ENCODE results near the gene VSTM2L. TPM values are rescaled to one million over a fixed set of nuclear protein-coding genes. Genes with fewer than 3 reads are reported as not detected.

The VSTM2L gene
- total RNA-seq, 1 experiment from 2014 or later, result 4.0 TPM

GRCh38 chr20:37875460-37876175 lies 27.3 kb upstream of the VSTM2L start:
- Histone ChIP-seq H3K4me3 (no peak overlapping the region), H3K27me3 (no peaks in the 10 kb centered on the region), H3K9me3 (no peaks in the 10 kb centered on the region), H3K36me3 (no peaks in the 10 kb centered on the region; the same call in 1 of the 2 replicates)
- DNase-seq, result no peak

- Histone ChIP-seq H3K36me3 (no peaks in the 10 kb centered on the region; the same call in 1 of the 2 replicates), H3K9me3 (no peaks in the 10 kb centered on the region), H3K4me3 (no peak overlapping the region), H3K27me3 (no peaks in the 10 kb centered on the region)
- DNase-seq, result no peak
Observed at GRCh38 chr20:37876863-37877262, 26.1 kb upstream of the VSTM2L start.

DNA sequence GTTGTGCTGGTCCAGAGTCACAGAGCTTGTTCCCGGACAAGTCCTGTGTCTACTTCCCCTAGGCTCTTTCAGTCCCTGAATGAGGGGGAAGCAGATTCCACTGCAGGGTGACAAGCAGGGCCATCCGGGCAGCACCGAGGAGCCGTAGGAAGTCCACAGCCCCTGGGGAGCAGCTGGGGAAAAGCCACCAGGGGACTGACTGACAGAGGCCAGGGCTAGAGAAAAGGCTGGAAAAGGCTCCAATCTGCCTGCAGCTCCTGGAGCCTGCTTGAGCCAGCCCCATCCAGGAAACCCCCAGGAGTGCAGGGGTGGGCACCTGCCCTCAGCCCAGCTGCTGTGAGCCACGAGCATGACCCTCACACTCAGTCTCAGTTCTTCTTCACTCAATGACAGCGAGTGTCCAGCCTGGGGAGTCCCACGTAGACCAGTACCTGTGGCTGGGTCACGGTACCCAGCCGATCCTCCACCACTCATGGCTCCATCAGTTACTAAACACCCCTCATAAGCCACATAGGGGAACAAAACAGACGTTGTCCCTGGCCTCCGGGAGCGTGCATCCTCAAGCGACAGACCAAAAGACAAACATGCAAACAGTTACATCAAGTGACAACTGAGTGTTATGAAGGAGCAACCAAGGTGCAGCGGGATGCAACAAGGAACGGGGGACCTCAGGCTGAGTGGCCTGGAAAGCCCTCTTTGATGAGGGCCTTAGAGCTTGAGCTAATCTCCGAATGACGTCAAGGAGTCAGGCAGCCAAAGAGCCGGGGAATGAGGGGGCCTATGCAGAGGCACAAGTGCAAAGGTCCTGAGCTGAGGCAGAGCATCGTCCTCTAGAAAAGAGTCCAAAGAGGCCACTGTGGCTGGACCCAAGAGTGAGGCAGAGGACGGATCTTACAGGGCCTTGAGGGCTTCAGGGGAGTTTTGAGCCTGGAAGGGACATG lies 24.8 kb upstream of the VSTM2L start:
- Histone ChIP-seq H3K36me3 (no peaks in the 10 kb centered on the region; the same call in 1 of the 2 replicates), H3K27me3 (no peaks in the 10 kb centered on the region), H3K9me3 (no peaks in the 10 kb centered on the region), H3K4me3 (no peak overlapping the region)
- no peak for DNase-seq

- no peak for DNase-seq
- Histone ChIP-seq H3K27me3 (no peaks in the 10 kb centered on the region), H3K4me3 (no peak overlapping the region), H3K9me3 (no peaks in the 10 kb centered on the region), H3K36me3 (no peaks in the 10 kb centered on the region)
Observed at GRCh38 chr20:37878835-37879599, 23.9 kb upstream of the VSTM2L start.

GRCh38 chr20:37879843-37880242 lies 23.1 kb upstream of the VSTM2L start:
- H3K9me3 ChIP-seq, result no peaks in the 10 kb centered on the region
- no peaks in the 10 kb centered on the region for H3K27me3 ChIP-seq
- H3K4me3 ChIP-seq, result no peak overlapping the region
- no peaks in the 10 kb centered on the region for H3K36me3 ChIP-seq
- DNase-seq, result no peak

GRCh38 chr20:37880726-37881591 lies 22.0 kb upstream of the VSTM2L start:
- DNase-seq, result no peak
- Histone ChIP-seq H3K9me3 (no peaks in the 10 kb centered on the region), H3K27me3 (no peaks in the 10 kb centered on the region), H3K36me3 (no peaks in the 10 kb centered on the region), H3K4me3 (no peak overlapping the region)

- DNase-seq, result no peak
- no peaks in the 10 kb centered on the region for H3K27me3 ChIP-seq
- H3K36me3 ChIP-seq, result no peaks in the 10 kb centered on the region
- no peak overlapping the region for H3K4me3 ChIP-seq
- H3K9me3 ChIP-seq, result no peaks in the 10 kb centered on the region
Observed at GRCh38 chr20:37881601-37882343, 21.2 kb upstream of the VSTM2L start.

DNA sequence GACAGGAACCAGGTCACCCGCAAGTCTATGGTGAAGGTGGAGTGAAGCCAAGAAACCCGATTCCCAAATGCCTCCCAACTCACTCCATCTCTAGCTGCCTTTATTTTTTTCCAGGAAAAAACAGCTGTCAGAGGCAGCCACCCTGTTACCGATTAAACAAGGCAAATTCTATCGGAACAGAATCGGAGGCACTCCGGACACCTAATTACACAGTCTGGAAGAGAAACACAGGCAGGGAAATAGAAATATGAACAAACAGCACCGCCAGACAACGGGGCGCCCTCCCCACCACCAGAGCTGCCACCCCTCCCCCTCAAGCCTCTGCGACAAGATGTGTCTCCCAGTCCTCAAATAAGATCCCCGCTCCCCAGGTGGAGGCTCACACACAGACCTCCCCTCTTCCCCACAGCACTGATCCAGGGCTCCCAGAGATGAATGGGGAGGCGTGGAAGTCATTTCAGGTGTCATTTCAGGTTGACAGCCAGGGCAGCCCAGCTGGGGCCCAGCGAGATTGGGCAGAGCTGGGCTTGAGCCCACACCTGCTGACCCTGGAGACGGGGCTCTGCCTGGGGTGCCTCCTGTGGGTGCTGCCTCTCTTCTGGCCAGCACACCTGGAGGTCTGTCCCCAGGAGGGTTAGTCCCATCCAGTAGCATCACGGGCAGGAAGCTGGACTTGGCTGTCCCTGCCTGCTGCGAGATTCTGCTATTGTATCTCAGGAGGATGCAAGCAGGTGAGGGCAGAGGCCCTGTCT lies 19.8 kb upstream of the VSTM2L start:
- Histone ChIP-seq H3K9me3 (no peaks in the 10 kb centered on the region), H3K27me3 (no peaks in the 10 kb centered on the region), H3K4me3 (no peak overlapping the region), H3K36me3 (no peaks in the 10 kb centered on the region)
- DNase-seq, result no peak

DNA sequence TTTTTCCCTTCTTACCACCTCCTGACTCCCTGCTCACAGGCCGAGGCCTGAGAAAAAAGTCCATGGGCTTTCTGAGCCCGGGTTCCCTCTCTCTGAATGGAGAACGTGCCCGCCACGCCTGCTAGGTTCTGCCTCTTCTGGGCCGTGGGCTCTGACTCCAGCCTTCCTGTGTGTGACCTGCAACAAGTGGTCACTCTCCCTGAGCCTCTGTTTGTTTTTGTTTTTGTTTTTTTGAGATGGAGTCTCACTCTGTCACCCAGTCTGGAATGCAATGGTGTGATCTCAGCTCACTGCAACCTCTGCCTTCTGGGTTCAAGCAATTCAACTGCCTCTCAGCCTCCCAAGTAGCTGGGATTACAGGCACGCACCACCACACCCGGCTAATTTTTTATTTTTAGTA lies 17.9 kb upstream of the VSTM2L start:
- no peaks in the 10 kb centered on the region for H3K9me3 ChIP-seq
- H3K36me3 ChIP-seq, result no peaks in the 10 kb centered on the region
- DNase-seq, result no peak
- no peaks in the 10 kb centered on the region for H3K27me3 ChIP-seq
- no peak overlapping the region for H3K4me3 ChIP-seq

- no peaks in the 10 kb centered on the region for H3K9me3 ChIP-seq
- H3K27me3 ChIP-seq, result no peaks in the 10 kb centered on the region
- no peak overlapping the region for H3K4me3 ChIP-seq
- no peaks in the 10 kb centered on the region for H3K36me3 ChIP-seq
- no peak for DNase-seq
Observed at GRCh38 chr20:37885593-37886503, 17.1 kb upstream of the VSTM2L start.

- H3K36me3 ChIP-seq, result no peaks in the 10 kb centered on the region
- DNase-seq, result peak; percentile 46
- no peak overlapping the region for H3K4me3 ChIP-seq
- no peaks in the 10 kb centered on the region for H3K27me3 ChIP-seq
- no peaks in the 10 kb centered on the region for H3K9me3 ChIP-seq
Observed at GRCh38 chr20:37886851-37887297, 16.1 kb upstream of the VSTM2L start.

DNA sequence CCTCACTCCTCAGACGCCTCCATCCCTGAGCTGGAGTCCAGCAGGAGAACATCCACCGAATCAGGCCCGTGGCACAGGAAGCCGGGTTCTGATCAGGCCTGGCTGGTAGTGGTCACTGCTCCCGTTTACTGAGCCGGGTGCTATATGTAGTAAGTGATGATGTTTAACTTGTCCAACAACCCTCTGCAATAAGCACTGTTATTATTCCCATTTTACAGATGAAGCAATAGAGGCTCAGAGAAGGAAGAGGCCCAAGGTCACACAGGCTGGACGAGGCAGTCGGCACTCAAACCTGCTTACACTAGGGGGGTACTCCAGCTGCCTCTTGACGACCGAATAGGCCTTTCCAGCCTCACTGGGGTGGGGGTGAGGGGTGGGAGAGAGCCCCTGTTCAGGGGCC lies 14.3 kb upstream of the VSTM2L start:
- Histone ChIP-seq H3K9me3 (no peaks in the 10 kb centered on the region), H3K27me3 (no peaks in the 10 kb centered on the region), H3K36me3 (no peaks in the 10 kb centered on the region), H3K4me3 (no peak overlapping the region)
- no peak for DNase-seq

- no peaks in the 10 kb centered on the region for H3K9me3 ChIP-seq
- H3K27me3 ChIP-seq, result no peaks in the 10 kb centered on the region
- no peaks in the 10 kb centered on the region for H3K36me3 ChIP-seq
- H3K4me3 ChIP-seq, result no peak overlapping the region
- no peak for DNase-seq
Observed at GRCh38 chr20:37890108-37890507, 12.8 kb upstream of the VSTM2L start.

DNA sequence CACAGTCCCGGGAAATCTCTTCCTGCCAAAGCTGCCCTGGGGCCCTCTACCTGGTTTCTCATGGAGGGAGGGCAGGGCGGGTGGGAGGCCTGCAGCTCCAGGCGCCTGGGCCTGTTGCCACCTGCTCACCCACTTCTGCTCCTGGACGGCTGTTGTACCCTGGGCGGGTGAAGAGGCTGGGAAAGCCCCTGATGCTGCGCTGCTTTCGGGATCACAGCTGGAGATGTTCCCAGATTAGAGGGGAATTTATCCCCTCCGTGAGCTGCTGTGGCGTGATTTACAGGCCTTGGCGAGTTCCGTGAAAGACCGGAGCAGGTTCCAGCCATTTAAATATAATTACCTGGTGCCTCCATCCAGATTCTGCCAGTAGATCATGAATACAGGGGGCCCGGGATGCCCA lies 12.3 kb upstream of the VSTM2L start:
- no peaks in the 10 kb centered on the region for H3K36me3 ChIP-seq
- no peak overlapping the region for H3K4me3 ChIP-seq
- no peaks in the 10 kb centered on the region for H3K9me3 ChIP-seq
- no peak for DNase-seq
- H3K27me3 ChIP-seq, result no peaks in the 10 kb centered on the region
